HCEC 1CT (cell line): Measurements from ENCODE around the gene FAM163A.
A peak's percentile ranks its signal among the peaks of the same experiment; 100 is the strongest.

Experiments used
- DNase-seq: peaks from one replicate; pipeline ENCODE4 v3.0.0-alpha.2; 2017

Gene FAM163A

GRCh38 chr1:179754041-179754624 lies 11.0 kb downstream of the FAM163A start:
- peak; percentile 65 for DNase-seq

- no peak for DNase-seq
These were observed 14.8 kb downstream of the FAM163A start for GRCh38 chr1:179757933-179758332.

DNA sequence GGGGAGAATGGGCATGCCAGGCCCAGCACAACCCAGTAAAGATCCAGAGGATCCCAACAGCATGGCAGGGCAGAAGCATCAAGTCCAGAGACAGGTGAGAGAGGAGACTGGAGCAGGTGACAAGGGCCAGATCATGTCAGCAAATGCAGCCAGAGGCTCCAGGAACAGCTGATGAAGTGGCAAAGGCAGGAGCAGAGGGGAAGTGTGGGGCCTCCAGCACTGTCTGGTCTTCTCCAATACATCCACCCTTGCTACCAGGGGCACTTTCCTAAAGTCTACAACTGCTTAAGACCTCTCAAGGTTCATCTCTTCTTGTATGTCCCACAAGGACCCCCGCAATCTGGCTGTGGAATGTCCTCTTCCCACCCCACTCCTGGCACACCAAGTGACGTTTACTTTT lies 17.4 kb downstream of the FAM163A start:
- DNase-seq: no peak

DNA sequence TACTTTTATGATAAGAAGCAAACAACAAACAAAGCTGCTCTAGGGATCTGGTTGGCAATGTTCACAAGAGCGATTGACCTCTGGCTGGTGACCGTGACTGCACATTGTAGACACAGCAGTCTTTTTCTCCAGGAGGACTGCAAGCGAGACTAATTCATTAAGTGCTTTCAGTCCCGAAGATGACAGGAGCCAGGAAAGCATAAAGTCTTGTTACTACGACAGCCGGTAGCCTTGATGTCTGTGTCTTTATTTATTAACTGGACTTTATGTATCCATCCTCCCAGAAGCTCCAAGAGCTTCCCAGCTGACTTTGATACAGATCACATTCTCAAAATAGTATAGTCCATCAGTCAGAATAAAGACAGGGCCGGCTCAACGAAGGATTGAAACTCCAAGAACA lies 18.2 kb downstream of the FAM163A start:
- DNase-seq: no peak

GRCh38 chr1:179761846-179762640 lies 19.0 kb downstream of the FAM163A start:
- no peak for DNase-seq

- no peak for DNase-seq
These were observed 24.1 kb downstream of the FAM163A start for GRCh38 chr1:179767177-179767581.

GRCh38 chr1:179767996-179768395 lies 24.9 kb downstream of the FAM163A start:
- DNase-seq: no peak

DNA sequence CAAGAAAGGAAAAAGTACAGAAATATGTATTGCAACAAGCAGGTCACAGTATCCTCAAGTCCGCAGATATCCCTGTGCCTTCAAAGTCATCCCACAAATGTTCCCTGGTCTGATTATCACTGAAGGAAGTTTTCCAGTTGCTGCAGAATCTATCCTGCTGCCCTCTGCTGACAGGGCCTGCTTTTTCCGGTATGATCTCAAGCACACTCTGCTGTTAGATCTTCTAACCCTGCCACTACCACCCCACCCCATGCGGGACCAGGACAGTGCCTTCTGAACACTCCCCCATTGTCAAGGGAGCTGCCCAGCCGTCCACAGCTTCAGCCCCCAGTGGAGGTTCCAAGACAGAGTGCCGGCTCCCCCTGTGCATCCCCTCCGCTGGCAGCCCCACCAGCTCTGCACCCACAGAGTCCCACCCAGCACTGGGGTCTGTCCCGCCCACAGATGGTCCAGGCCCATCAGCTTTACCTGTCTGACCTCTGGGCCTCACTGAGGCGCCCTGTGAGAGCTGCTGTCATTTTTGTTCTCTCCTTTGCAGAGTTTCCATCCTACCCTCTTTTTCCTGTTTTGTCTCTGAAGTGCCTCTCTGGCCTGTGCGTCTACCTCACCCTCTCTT lies 27.9 kb downstream of the FAM163A start:
- no peak for DNase-seq

DNA sequence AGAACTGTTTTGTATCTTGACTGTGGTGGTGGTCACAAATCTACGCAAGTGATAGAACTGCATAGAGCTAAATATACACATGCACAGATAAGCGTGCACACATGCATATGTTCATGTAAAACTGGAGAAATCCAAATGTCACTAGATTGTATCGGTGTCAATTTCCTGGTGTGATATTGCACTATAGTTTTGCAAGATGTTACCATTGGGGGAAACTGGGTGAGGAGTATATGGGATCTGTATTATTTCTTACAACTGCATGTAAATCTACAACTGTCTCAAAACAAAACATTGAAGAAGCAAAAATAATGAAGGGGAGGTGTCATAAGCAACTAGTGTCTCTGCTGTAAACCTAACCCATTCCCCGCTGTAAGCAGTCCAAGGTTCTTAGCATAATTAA lies 30.2 kb downstream of the FAM163A start:
- DNase-seq: no peak

- DNase-seq: no peak
These were observed 30.9 kb downstream of the FAM163A start for GRCh38 chr1:179774000-179774399.

GRCh38 chr1:179774566-179774965 lies 31.5 kb downstream of the FAM163A start:
- DNase-seq: no peak

- DNase-seq: no peak
These were observed 31.9 kb downstream of the FAM163A start for GRCh38 chr1:179775009-179775408.

- DNase-seq: no peak
These were observed 33.7 kb downstream of the FAM163A start for GRCh38 chr1:179776831-179777230.

- no peak for DNase-seq
These were observed 34.6 kb downstream of the FAM163A start for GRCh38 chr1:179777731-179778130.

DNA sequence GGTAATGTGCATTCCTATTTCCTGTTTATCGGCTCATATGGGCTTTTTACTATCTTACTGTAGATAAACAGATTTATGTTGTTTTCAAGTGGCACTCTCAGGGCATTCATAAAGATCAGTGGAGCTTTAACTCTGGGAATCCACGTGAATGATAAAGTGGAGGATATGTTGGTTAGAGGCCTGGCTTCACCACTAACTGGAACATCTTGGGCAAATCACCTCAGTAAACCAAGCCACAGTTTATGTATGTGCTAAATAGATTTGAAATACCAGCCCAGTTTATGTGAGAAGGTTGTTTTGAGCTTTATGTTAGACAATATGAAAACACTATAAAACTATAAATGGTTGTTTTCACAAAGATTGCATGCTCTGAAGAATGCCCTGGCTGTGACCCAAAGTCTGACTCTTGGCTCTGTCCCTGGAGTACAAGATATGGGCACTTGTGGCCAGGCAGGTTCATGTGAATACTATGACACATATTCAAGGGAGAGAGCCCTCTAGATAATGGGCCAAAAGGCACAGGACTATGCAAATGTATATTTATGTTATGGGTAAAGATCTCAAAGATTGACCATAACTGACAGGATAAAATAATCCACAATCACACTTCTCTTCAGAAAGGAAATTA lies 36.7 kb downstream of the FAM163A start:
- DNase-seq: no peak

GRCh38 chr1:179781962-179782361 lies 38.9 kb downstream of the FAM163A start:
- DNase-seq: peak; percentile 11

- no peak for DNase-seq
These were observed 41.9 kb downstream of the FAM163A start for GRCh38 chr1:179785031-179785431.

DNA sequence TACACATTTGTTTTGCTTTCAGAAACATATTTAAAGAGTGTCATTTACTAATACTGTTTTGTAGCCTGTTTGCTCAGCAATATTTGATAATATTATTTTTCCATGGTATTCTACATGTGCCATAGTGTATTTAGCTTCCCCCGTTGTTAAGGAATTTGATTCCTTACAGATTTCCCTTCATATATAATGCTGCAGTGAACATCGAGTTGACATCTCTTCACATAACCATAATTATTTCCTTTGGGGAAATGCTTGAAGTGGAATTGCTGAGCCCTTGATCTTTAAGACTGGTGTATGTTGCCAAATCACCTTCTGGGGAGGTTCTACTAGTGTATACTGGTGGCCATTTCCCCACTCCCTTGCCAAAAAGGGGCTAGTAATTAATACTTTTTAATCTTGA lies 42.6 kb downstream of the FAM163A start:
- DNase-seq: no peak

- DNase-seq: no peak
These were observed 44.0 kb downstream of the FAM163A start for GRCh38 chr1:179786815-179787685.

DNA sequence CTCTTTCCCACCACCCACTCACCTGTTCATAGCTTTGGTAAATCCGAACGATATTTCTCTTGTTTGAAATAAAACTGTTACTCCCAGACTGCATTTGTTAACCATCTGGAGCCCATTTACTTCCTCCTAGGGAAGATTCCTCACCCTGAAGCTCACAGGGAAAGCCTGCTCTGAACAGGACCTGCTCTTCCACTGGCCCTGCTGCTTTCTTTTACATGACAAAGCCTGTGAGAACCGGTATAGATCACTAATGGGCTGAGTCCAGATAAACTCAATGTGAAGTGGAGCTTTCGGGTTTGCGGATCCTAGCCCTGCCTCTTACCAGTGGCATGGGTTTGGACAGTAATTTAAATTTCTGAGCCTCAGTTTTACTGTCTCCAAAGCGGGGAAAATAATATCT lies 45.2 kb downstream of the FAM163A start:
- no peak for DNase-seq

DNA sequence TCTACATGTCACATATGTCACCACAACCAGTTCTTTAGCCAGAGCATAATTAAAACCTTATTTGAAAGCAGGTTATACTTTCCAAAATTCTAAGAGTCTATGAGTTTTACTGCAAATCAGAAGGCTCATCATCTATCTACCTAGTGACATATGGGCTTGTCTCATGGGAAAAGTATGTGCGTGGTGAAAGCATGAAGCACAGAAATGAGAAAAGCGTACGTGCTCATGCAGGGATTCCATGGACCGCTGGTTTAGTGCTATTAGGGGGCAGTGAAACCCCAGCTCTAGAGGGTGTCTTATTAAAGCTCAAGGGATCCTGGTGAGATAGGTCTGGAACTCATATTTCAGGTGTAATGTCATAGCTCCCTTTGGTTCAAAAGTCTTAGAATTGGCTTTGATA lies 50.2 kb downstream of the FAM163A start:
- DNase-seq: no peak

GRCh38 chr1:179794146-179794545 lies 51.1 kb downstream of the FAM163A start:
- DNase-seq: no peak

- DNase-seq: no peak
These were observed 51.6 kb downstream of the FAM163A start for GRCh38 chr1:179794669-179795068.
